ENCODE data around the gene OR2T2. TPM values are rescaled to one million over a fixed set of nuclear protein-coding genes. Genes with fewer than 3 reads are reported as not detected.
"Not testable (repeated sequence)": the region's sequence is repeated elsewhere in the genome, so short reads cannot be mapped to it uniquely, and the experiment has no call there.

OR2T2 gene
- total RNA-seq, 2 donors from 2014 or later: not detected

DNA sequence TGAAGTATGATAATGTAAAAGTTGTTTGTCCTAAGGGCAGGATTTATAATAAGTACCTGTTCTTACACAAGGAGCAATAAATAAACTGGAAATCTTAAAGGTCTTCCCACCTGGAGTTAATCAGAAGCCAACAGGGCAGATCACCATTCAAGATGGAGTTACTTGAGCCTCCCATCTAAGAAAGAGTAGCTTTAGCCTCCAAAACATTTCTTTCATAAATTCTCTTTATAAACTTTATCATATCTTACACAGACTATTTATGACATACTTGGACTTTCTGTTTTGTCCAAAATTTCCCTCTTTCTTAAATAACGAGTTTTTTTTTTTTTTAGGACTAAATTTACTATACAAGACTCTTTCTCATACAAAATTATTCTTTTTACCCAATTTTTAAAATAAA lies 24.1 kb upstream of the OR2T2 start:
- Histone ChIP-seq H3K4me3 (no peak overlapping the region), H3K36me3 (no peaks in the 10 kb centered on the region), H3K27me3 (no peaks in the 10 kb centered on the region), H3K9me3 (peaks cover 0 to 10% of the 10 kb centered on the region in 2 donors), H3K4me1 (no peaks in the 10 kb centered on the region), H3K27ac (no peak overlapping the region)
- DNase-seq (ENCODE audit: low spot score): no peak
- TF ChIP-seq, protein P1, sequence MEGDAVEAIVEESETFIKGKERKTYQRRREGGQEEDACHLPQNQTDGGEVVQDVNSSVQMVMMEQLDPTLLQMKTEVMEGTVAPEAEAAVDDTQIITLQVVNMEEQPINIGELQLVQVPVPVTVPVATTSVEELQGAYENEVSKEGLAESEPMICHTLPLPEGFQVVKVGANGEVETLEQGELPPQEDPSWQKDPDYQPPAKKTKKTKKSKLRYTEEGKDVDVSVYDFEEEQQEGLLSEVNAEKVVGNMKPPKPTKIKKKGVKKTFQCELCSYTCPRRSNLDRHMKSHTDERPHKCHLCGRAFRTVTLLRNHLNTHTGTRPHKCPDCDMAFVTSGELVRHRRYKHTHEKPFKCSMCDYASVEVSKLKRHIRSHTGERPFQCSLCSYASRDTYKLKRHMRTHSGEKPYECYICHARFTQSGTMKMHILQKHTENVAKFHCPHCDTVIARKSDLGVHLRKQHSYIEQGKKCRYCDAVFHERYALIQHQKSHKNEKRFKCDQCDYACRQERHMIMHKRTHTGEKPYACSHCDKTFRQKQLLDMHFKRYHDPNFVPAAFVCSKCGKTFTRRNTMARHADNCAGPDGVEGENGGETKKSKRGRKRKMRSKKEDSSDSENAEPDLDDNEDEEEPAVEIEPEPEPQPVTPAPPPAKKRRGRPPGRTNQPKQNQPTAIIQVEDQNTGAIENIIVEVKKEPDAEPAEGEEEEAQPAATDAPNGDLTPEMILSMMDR (IDR thresholded peaks at IDR 0.05): no peak

DNA sequence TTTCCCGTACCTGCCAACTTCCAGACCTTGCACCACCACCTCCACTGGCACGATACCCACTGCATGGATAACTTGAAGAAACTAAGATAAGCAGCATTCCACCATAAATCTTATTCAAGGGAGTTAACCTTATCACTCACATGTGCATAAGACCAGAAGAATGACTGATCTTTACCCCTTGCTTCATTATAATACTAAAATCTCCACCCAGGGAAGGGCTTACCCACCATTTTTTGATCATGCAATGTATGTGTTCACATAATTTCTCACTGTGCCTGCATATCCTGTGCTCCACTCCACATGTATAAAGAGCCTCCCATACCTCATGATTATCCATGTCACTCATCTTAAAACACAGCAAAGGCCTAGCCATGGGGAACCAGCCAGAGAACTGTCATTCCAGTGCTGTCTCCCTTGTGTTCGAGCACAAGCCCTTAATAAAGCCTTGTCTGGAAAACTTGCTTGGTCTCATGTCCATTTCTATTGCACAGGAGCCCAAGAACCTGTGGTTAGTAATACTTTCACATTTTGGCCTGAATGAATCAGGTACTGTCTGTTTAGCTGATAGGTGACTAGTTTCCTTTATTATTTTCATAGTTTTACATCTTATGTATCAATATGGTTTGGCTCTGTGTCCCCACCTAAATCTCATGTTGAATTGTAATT lies 17.8 kb upstream of the OR2T2 start:
- H3K9me3 ChIP-seq; H3K27ac ChIP-seq; H3K27me3 ChIP-seq; DNase-seq (ENCODE audit: low spot score); H3K4me3 ChIP-seq; H3K36me3 ChIP-seq; H3K4me1 ChIP-seq: not testable (repeated sequence)

DNA sequence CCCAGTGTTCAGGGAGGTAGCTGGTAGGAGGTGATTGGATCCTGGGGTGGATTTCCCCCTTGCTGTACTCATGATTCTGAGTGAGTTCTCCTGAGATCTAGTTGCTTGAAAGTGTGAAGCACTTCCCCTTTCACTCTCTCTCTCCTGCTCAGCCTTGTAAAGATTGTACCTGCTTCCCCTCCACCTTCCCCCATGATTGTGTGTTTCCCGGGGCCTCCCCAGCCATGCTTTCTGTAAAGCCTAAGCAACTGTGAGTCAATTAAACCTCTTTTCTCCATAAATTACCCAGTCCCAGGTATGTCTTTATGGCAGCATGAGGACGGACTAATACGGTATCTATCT lies 17.3 kb upstream of the OR2T2 start:
- H3K9me3 ChIP-seq; DNase-seq (ENCODE audit: low spot score); H3K4me3 ChIP-seq; H3K36me3 ChIP-seq; H3K4me1 ChIP-seq; H3K27me3 ChIP-seq; H3K27ac ChIP-seq: not testable (repeated sequence)

DNA sequence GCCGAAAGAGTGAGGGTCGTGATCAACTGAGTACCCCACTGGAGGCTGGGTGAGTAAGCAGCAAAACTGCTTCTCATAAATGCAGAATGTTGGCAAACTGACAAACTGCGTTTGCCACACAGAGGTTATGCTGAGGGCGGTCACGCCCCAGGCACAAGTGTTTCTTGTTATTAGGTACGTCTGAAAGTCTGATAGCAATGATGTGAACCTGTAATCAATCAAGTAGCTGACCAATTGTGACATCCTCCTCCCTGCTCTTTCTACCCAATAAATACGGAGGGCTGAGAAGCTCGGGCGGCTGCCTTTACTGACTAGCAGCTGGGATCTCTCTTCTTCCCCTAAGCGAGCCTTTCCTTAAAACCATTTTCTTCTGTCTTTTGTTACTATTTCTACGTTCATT lies 13.8 kb upstream of the OR2T2 start:
- not testable (repeated sequence) for H3K9me3 ChIP-seq; H3K27me3 ChIP-seq; H3K4me3 ChIP-seq; H3K4me1 ChIP-seq; H3K27ac ChIP-seq; DNase-seq (ENCODE audit: low spot score); H3K36me3 ChIP-seq

DNA sequence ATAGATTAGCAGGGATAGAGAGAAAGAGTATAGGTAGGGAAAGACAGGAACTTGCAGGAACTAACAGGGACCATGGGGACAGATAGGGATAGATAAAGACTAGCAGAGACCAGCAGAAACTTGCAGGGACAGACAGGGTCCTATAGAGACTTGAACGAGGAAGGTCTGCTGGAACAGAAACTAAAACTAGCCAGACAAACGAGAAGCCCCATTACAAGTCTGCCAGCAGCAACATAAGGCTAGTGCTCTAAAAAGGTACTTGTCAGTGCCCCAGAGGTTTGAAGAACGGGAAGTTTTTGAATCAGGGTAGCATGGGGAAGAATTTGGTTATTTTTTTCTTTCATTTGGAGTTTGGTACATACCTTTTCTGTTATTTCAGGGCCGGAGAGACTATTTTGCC lies 13.2 kb upstream of the OR2T2 start:
- not testable (repeated sequence) for H3K36me3 ChIP-seq; DNase-seq (ENCODE audit: low spot score); H3K27ac ChIP-seq; H3K4me3 ChIP-seq; H3K27me3 ChIP-seq; H3K9me3 ChIP-seq; H3K4me1 ChIP-seq

DNA sequence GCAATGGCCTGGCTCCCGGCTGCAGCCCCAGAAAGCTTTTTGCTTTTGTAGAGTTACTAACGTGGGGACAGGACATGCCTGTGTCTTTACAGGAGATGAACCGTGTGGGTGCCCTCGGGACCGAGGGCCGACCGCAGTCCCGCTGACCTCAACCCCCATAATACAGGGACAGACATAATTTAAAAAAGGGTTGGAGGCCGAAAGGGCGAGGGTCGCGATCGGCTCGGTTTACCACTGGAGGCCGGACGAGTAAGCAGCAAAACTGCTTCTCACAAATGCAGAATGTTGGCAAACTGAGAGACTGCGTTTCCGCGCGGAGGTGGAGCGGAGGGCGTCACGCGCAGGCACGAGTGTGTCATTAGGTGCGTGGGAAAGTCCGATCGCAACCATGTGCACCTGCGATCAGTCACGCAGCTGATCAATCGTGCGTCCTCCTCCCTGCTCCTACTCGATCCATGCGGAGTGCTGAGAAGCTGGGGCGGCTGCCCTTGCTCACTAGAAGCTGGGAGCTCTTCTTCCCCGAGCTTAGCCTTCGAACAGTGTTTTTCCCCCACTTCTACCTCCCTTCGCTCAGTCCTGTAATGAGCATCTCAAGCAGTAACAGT lies 11.5 kb upstream of the OR2T2 start:
- H3K9me3 ChIP-seq; DNase-seq (ENCODE audit: low spot score); H3K4me1 ChIP-seq; H3K27ac ChIP-seq; H3K27me3 ChIP-seq; H3K36me3 ChIP-seq; H3K4me3 ChIP-seq: not testable (repeated sequence)

DNA sequence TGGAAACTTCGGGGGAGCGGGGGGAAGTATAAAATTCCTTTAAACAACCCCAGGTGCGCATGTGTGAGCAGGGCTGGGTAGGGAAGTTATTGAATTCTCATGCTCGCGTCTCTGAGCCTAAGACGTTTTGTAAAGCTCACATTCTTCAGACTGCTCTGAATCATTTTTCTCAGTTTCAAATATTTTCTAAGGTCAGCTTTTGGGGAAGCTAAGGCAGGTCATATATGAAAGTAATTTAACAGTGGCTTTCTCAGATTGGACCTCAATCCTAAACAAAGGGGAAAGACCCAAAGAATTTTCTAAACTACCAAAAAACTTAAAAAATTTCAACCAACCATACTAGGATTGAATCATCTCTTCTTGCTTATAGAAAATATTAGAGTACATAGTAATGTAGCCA lies 10.5 kb upstream of the OR2T2 start:
- not testable (repeated sequence) for DNase-seq (ENCODE audit: low spot score); H3K4me1 ChIP-seq

DNA sequence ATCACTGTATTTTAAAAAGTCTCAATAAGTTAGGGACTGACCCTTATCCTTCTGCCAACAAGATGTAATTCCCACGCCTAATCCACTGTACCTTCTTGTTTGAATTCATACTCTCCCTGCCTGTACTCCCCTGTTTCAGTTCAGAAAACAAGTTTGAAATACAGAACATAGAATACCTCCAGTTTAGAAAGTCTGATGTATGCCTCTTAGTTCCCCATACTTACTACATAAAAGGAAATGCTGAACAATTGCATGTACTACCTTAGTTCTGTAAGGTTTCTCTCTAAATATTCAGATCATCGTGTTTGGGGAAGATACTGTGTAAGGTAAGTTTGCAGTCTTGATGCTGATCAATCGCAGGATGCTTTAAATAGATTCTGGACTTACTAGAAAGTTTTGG lies 9.1 kb upstream of the OR2T2 start:
- H3K27ac ChIP-seq; H3K4me3 ChIP-seq; H3K36me3 ChIP-seq; H3K4me1 ChIP-seq; H3K27me3 ChIP-seq; DNase-seq (ENCODE audit: low spot score); H3K9me3 ChIP-seq: not testable (repeated sequence)

More for the DNA sequence above, 10.5 kb upstream of the OR2T2 start:
- H3K4me3 ChIP-seq, H3K36me3 ChIP-seq, H3K9me3 ChIP-seq, H3K27ac ChIP-seq, H3K27me3 ChIP-seq: not testable (repeated sequence)

DNA sequence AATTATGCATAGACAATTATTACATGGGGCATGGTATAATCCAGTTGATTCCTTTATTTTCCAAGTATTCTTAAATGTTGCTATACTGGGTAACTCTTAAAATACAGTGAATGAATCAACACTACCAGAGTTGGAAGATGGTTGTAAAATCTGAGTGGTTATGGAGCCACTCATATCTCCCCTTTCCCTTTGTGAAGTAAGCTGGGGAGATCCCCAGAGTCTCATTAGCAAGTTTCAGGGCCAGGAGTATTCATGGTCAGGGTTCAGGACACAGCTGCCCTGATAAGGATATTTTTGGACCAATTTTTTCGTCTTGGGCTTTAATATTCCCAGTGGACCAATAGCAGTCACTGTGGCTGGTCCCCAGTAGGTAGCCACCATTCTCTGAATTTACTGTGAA lies 6.8 kb upstream of the OR2T2 start:
- not testable (repeated sequence) for DNase-seq (ENCODE audit: low spot score); H3K27ac ChIP-seq; H3K4me3 ChIP-seq; H3K9me3 ChIP-seq; H3K36me3 ChIP-seq; H3K4me1 ChIP-seq; H3K27me3 ChIP-seq

DNA sequence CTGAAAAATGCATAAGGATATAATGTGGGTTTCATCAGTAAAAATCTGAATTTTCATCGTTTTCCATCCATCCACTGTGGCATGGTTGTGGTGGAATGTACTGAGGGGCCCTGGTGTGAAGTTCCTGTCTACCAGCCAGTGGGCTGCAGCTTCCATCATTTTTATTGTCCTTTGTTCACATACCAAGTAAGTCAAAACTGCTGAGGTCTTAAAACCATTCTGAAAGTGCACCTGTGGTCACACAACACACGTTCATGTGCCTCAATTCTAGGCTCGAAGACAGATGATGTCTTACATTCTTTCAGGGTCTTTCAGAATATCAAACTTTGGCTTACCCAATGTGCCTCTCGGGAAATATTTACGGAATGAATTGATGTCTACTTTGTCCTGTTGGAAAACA lies 6.2 kb upstream of the OR2T2 start:
- not testable (repeated sequence) for H3K4me3 ChIP-seq; H3K4me1 ChIP-seq; DNase-seq (ENCODE audit: low spot score); H3K9me3 ChIP-seq; H3K36me3 ChIP-seq; H3K27me3 ChIP-seq; H3K27ac ChIP-seq

DNA sequence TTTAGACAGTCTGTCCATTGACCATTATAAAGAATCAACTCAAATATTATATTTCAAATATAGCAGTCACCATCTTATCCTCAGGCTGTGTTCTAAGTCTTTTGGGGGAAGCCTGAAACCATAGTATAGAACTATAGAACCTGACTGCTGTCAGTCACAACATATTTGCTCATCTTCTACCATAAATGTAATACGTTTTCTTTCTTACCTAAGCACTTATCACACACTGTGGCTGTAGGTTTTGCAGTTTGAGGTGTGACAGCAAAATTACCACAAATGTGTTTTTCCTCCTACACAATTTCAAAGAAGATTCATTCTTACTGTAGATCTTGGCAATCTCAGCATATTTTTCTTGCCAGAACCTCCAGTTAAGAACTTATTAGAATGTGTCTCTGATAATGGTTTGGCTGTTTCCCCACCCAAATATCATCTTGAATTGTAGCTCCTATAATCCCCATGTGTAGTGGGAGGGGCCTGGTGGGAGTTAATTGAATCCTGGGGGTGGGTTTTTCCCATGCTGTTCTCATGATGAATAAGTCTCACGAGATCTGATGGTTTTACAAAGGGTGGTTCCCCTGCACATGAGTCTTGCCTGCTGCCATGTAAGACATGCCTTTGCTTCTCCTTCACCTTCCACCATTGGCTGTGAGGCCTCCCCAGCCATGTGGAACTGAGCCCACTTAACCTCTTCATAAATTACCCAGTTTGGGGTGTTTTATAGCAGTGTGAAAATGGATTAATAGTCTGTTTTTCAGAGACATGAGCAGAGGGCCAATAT lies 2.7 kb upstream of the OR2T2 start:
- H3K4me1 ChIP-seq; H3K27ac ChIP-seq; DNase-seq (ENCODE audit: low spot score); H3K36me3 ChIP-seq; H3K4me3 ChIP-seq; H3K27me3 ChIP-seq; H3K9me3 ChIP-seq: not testable (repeated sequence)

DNA sequence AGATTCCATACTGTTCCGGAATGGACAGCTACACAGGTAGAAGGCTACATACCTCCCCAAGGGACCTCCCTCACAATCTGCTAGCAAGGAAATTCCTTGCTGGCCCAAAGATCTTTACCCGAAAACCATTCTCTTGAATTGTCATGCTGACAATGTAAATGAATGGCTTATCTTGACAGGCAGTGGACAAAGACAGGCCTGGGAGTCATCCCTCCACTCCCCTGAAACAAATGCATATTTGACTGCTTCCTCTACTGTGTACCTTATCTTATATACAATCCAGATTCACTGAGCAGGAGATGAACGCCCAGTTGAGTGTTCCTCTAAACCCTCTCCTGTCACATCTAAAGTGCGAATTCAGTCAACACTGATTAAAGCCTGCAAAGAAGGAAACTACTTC lies 834 bp upstream of the OR2T2 start:
- H3K4me3 ChIP-seq; H3K27me3 ChIP-seq; H3K27ac ChIP-seq; H3K9me3 ChIP-seq; H3K36me3 ChIP-seq; DNase-seq (ENCODE audit: low spot score); H3K4me1 ChIP-seq: not testable (repeated sequence)

DNA sequence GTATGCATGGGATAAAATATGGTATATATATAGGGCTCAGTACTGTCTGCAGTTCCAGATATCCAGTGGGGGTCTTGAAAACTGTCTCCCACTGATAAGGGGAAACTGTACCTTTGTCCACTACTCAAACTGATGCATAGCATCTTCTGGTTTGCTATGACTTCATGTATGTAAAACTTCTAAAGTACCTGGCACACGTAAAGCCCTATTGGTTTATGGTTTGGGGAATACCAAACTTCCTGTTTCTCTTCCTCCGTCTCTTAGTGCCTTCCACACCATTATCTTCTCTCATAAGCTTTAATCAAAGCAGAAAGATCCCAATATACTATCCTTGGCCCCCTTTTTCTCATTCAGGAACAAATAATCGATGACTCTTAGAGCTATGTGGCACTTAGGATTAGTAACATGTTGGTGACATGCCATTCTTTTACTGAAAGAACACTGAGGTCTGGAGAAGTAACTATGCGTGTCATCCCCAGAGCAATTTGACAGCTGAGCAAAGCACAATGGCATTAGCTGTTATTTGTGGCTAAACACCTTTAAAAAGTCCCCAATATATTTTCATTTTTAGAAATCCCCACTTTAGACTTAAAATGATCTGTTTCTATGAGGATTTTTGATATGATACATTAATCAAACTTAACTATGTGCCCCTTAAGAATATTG lies 3.1 kb downstream of the OR2T2 start:
- not testable (repeated sequence) for DNase-seq (ENCODE audit: low spot score); H3K27me3 ChIP-seq; H3K4me3 ChIP-seq; H3K4me1 ChIP-seq; H3K27ac ChIP-seq; H3K36me3 ChIP-seq; H3K9me3 ChIP-seq
